NCI-H128 (cell line): ENCODE data around the gene ADAD2.

Experiments used
- DNase-seq: peaks from one replicate; lab custom pipeline; 2025; ENCODE audit not compliant: unreplicated experiment; lab: John Stamatoyannopoulos, UW

ADAD2 gene

GRCh38 chr16:84190731-84191388 is at the start of gene ADAD2:
ADAD2 (plus strand) TSS chr16:84191157; CDS start chr16:84191231, 74 bp downstream.
- DNase-seq, result no peak

- no peak for DNase-seq
These were observed 47.9 kb upstream of the ADAD2 start for GRCh38 chr16:84143081-84143480.

- no peak for DNase-seq
These were observed 47.2 kb upstream of the ADAD2 start for GRCh38 chr16:84143784-84144199.

- no peak for DNase-seq
These were observed 46.6 kb upstream of the ADAD2 start for GRCh38 chr16:84144209-84144858.

- peak; percentile 68 for DNase-seq
These were observed 45.9 kb upstream of the ADAD2 start, which contains the start of the genes DNAAF1 and HSDL1 for GRCh38 chr16:84144859-84145639. DNAAF1 (plus strand) TSS chr16:84145308; CDS start chr16:84145441, 133 bp downstream. HSDL1 (minus strand) TSS chr16:84145177; CDS start chr16:84131321, 13,856 bp downstream.

- DNase-seq, result no peak
These were observed 40.0 kb upstream of the ADAD2 start for GRCh38 chr16:84150926-84151325.

- DNase-seq, result no peak
These were observed 37.2 kb upstream of the ADAD2 start for GRCh38 chr16:84153660-84154214.

GRCh38 chr16:84155226-84155625 is 35.7 kb upstream of the ADAD2 start:
- DNase-seq, result no peak

- no peak for DNase-seq
These were observed 35.2 kb upstream of the ADAD2 start for GRCh38 chr16:84155771-84156170.

- no peak for DNase-seq
These were observed 34.6 kb upstream of the ADAD2 start for GRCh38 chr16:84156342-84156784.

GRCh38 chr16:84159007-84159406 is 31.9 kb upstream of the ADAD2 start:
- DNase-seq, result no peak

- DNase-seq, result no peak
These were observed 31.2 kb upstream of the ADAD2 start for GRCh38 chr16:84159800-84160199.

- DNase-seq, result no peak
These were observed 29.9 kb upstream of the ADAD2 start for GRCh38 chr16:84161037-84161436.

GRCh38 chr16:84161801-84162200 is 29.2 kb upstream of the ADAD2 start:
- no peak for DNase-seq

- DNase-seq, result no peak
These were observed 25.2 kb upstream of the ADAD2 start for GRCh38 chr16:84165746-84166145.

- DNase-seq, result no peak
These were observed 23.9 kb upstream of the ADAD2 start for GRCh38 chr16:84166796-84167695.

GRCh38 chr16:84169765-84170310 is 21.1 kb upstream of the ADAD2 start:
- no peak for DNase-seq

- no peak for DNase-seq
These were observed 16.6 kb upstream of the ADAD2 start for GRCh38 chr16:84174396-84174795.

- DNase-seq, result no peak
These were observed 15.4 kb upstream of the ADAD2 start for GRCh38 chr16:84175350-84176081.
